K562 (cell line): Measurements from ENCODE around the gene APC. TPM values are rescaled to one million over a fixed set of nuclear protein-coding genes. Genes with fewer than 3 reads are reported as not detected.

Source experiments
- BDP1 ChIP-seq: IDR thresholded peaks from 3 replicates; pipeline ENCODE4 v1.6.1; 2011; ENCODE audit not compliant: insufficient read length, insufficient read depth
- ETV6 ChIP-seq, 3 experiments: fragments of 150-350 bp in 1 of 3; sonication (generic) in 1 of 3; formaldehyde crosslinking in 1 of 3; IDR thresholded peaks; 2 replicates each; pipeline versions ENCODE4 v1.6.1 to v1.8.0; 2014 to 2022; ENCODE audit warnings: borderline replicate concordance in 2 of 3, low read depth in 2 of 3, antibody characterized with exemption in 1 of 3, low read length in 1 of 3, mild to moderate bottlenecking in 1 of 3, missing genetic modification reagents in 1 of 3
- HDAC6 ChIP-seq: IDR thresholded peaks from 2 replicates; pipeline ENCODE4 v1.6.1; 2012; ENCODE audit warnings: low read depth, mild to moderate bottlenecking, control low read depth, inconsistent platforms, low read length, moderate library complexity
- KLF6 ChIP-seq: fragments of 250-450 bp; sonication (Bioruptor Pico); IDR thresholded peaks from 2 replicates; pipeline ENCODE4 v1.4.0; 2020; ENCODE audit warnings: mild to moderate bottlenecking, moderate library complexity, borderline replicate concordance
- L3MBTL2 ChIP-seq: fragments of 450-650 bp; IDR thresholded peaks from 2 replicates; pipeline ENCODE4 v1.6.1; 2016; ENCODE audit warnings: mild to moderate bottlenecking, moderate library complexity
- LCOR ChIP-seq: sonication (generic); formaldehyde crosslinking; IDR thresholded peaks from 2 replicates; pipeline ENCODE4 v1.8.0; 2022; ENCODE audit warnings: mild to moderate bottlenecking, missing genetic modification reagents
- MED1 ChIP-seq: sonication (generic); formaldehyde crosslinking; IDR thresholded peaks from 2 replicates; pipeline ENCODE4 v1.8.1; 2023; ENCODE audit warnings: missing genetic modification reagents, borderline replicate concordance
- OTX1 ChIP-seq: fragments of 450-650 bp; formaldehyde crosslinking; IDR thresholded peaks from 2 replicates; pipeline ENCODE4 v1.4.0; 2022; ENCODE audit warnings: mild to moderate bottlenecking
- POLR2G ChIP-seq: fragments of 200-400 bp; formaldehyde crosslinking; IDR thresholded peaks from 2 replicates; pipeline ENCODE4 v1.6.1; 2017; ENCODE audit warnings: low read depth, mild to moderate bottlenecking, antibody characterized with exemption, low read length, moderate library complexity
- ZNF41 ChIP-seq: fragments of 250-450 bp; sonication (Bioruptor Pico); conservative IDR thresholded peaks from 2 replicates; pipeline ENCODE4 v1.4.0; 2020; ENCODE audit warnings: mild to moderate bottlenecking
- ZNF57 ChIP-seq: fragments of 450-650 bp; formaldehyde crosslinking; IDR thresholded peaks from 2 replicates; pipeline ENCODE4 v1.4.0; 2020; ENCODE audit warnings: mild to moderate bottlenecking, moderate library complexity
- ZNF766 ChIP-seq: fragments of 200-800 bp; sonication (Bioruptor generic); conservative IDR thresholded peaks from 2 replicates; pipeline ENCODE4 v1.6.1; 2016; ENCODE audit warnings: missing genetic modification characterization, missing compliant biosample characterization
- ZNF77 ChIP-seq: fragments of 250-450 bp; sonication (Bioruptor Pico); IDR thresholded peaks from 2 replicates; pipeline ENCODE4 v1.5.0; 2020
- polyA plus RNA-seq, 8 experiments: library from polyadenylated mRNA; depleted of rRNA in 4 of 8; stranded (reverse) in 5 of 8; unstranded in 3 of 8; fragments of >200 nt; fragmentation: Nextera tagmentation in 2 of 8; fragmentation: Illumina TruSeq in 1 of 8; extraction: Ambion mirVana in 2 of 8; extraction: Trizol in 1 of 8; gene quantifications; 2 replicates each; pipeline versions ENCODE4 v1.2.1 to v1.2.3, GENCODE V29; 2011 to 2014; ENCODE audit warnings: inconsistent platforms in 1 of 8, missing spikeins in 1 of 8
- total RNA-seq, 7 experiments: library from RNA; depleted of rRNA in 6 of 7; stranded (reverse); fragments of >200 nt in 6 of 7; fragmentation: Illumina TruSeq in 2 of 7; extraction: Trizol in 2 of 7; gene quantifications; 2 replicates each; pipeline versions ENCODE4 v1.2.1 to v1.2.3, GENCODE V29; 2011 to 2021; ENCODE audit warnings: low replicate concordance in 1 of 7
- TF ChIP-seq, protein P1 (sequence below): fragments of 250-450 bp; sonication (Bioruptor Pico); IDR thresholded peaks from 2 replicates; pipeline ENCODE4 v1.8.0; 2021; ENCODE audit warnings: moderate library complexity, mild to moderate bottlenecking, inconsistent platforms
- TF ChIP-seq, protein P2 (sequence below): sonication (generic); formaldehyde crosslinking; IDR thresholded peaks from 2 replicates; pipeline ENCODE4 v1.8.0; 2023; ENCODE audit warnings: missing genetic modification reagents, mild to moderate bottlenecking, borderline replicate concordance
- TF ChIP-seq, protein P3 (sequence below), 3 experiments: fragments of 200-800 bp in 1 of 3; fragments of 250-450 bp in 1 of 3; fragments of 450-650 bp in 1 of 3; sonication (Bioruptor Pico) in 1 of 3; sonication (Bioruptor generic) in 1 of 3; formaldehyde crosslinking in 1 of 3; IDR thresholded peaks; 2 replicates each; pipeline versions ENCODE4 v1.6.1 to v1.8.0; 2016 to 2022; ENCODE audit warnings: mild to moderate bottlenecking in 2 of 3, missing genetic modification characterization in 2 of 3, missing compliant biosample characterization in 1 of 3, moderate library complexity in 1 of 3

Gene APC
- total and polyA plus RNA-seq, 9 of the 15 experiments (the other 6 are each of a cell fraction or from before 2014, with no cell fraction given) = 5.7 to 29.5 (median 15.4) TPM

DNA sequence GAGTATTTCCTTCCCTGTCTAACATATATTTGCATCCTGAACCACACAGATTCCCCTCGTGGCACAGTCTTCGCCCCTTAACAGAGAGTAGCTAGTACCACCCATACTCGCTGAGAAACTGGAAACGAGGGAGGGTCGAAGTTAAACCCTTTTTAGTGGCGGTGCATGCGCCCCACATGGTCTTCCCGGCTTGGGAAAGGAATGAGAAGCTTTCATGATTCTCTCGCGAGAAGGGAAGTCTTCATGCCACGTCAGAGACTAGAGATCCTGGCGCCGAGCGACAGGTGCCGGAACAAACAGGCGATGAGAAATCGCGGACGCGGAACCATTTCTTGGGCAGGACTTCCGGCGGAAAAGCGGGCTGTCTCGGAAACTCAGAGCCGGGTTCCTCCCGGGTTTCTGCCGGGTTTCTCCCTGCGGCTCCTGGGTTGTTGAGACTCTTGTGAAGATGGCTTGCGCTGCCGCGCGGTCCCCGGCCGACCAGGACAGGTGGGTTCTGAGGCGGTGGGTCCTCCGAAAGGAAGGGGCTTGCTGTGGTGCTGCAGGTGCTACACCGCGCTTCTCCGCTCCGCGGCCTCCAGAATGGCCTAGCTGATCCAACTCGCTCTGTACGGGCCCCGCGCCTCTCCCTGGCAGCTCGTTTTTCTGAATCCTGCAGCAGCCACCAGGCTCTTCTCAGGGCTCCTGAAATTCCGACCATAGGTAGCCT is 123.4 kb downstream of the APC start, which contains the start of gene SRP19 (continued):
- TF ChIP-seq, protein P1, sequence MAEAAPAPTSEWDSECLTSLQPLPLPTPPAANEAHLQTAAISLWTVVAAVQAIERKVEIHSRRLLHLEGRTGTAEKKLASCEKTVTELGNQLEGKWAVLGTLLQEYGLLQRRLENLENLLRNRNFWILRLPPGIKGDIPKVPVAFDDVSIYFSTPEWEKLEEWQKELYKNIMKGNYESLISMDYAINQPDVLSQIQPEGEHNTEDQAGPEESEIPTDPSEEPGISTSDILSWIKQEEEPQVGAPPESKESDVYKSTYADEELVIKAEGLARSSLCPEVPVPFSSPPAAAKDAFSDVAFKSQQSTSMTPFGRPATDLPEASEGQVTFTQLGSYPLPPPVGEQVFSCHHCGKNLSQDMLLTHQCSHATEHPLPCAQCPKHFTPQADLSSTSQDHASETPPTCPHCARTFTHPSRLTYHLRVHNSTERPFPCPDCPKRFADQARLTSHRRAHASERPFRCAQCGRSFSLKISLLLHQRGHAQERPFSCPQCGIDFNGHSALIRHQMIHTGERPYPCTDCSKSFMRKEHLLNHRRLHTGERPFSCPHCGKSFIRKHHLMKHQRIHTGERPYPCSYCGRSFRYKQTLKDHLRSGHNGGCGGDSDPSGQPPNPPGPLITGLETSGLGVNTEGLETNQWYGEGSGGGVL (CRISPR knock-in tag) = no peak
- no peak for TF ChIP-seq BDP1
- TF ChIP-seq, protein P2, sequence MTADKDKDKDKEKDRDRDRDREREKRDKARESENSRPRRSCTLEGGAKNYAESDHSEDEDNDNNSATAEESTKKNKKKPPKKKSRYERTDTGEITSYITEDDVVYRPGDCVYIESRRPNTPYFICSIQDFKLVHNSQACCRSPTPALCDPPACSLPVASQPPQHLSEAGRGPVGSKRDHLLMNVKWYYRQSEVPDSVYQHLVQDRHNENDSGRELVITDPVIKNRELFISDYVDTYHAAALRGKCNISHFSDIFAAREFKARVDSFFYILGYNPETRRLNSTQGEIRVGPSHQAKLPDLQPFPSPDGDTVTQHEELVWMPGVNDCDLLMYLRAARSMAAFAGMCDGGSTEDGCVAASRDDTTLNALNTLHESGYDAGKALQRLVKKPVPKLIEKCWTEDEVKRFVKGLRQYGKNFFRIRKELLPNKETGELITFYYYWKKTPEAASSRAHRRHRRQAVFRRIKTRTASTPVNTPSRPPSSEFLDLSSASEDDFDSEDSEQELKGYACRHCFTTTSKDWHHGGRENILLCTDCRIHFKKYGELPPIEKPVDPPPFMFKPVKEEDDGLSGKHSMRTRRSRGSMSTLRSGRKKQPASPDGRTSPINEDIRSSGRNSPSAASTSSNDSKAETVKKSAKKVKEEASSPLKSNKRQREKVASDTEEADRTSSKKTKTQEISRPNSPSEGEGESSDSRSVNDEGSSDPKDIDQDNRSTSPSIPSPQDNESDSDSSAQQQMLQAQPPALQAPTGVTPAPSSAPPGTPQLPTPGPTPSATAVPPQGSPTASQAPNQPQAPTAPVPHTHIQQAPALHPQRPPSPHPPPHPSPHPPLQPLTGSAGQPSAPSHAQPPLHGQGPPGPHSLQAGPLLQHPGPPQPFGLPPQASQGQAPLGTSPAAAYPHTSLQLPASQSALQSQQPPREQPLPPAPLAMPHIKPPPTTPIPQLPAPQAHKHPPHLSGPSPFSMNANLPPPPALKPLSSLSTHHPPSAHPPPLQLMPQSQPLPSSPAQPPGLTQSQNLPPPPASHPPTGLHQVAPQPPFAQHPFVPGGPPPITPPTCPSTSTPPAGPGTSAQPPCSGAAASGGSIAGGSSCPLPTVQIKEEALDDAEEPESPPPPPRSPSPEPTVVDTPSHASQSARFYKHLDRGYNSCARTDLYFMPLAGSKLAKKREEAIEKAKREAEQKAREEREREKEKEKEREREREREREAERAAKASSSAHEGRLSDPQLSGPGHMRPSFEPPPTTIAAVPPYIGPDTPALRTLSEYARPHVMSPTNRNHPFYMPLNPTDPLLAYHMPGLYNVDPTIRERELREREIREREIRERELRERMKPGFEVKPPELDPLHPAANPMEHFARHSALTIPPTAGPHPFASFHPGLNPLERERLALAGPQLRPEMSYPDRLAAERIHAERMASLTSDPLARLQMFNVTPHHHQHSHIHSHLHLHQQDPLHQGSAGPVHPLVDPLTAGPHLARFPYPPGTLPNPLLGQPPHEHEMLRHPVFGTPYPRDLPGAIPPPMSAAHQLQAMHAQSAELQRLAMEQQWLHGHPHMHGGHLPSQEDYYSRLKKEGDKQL = no peak
- TF ChIP-seq MED1 (CRISPR knock-in tag) = no peak
- TF ChIP-seq OTX1 = peak; percentile 32; the same call in 1 of the 2 replicates
- TF ChIP-seq LCOR (CRISPR knock-in tag) = peak; percentile 98
- TF ChIP-seq HDAC6 = no peak
- TF ChIP-seq, protein P3, sequence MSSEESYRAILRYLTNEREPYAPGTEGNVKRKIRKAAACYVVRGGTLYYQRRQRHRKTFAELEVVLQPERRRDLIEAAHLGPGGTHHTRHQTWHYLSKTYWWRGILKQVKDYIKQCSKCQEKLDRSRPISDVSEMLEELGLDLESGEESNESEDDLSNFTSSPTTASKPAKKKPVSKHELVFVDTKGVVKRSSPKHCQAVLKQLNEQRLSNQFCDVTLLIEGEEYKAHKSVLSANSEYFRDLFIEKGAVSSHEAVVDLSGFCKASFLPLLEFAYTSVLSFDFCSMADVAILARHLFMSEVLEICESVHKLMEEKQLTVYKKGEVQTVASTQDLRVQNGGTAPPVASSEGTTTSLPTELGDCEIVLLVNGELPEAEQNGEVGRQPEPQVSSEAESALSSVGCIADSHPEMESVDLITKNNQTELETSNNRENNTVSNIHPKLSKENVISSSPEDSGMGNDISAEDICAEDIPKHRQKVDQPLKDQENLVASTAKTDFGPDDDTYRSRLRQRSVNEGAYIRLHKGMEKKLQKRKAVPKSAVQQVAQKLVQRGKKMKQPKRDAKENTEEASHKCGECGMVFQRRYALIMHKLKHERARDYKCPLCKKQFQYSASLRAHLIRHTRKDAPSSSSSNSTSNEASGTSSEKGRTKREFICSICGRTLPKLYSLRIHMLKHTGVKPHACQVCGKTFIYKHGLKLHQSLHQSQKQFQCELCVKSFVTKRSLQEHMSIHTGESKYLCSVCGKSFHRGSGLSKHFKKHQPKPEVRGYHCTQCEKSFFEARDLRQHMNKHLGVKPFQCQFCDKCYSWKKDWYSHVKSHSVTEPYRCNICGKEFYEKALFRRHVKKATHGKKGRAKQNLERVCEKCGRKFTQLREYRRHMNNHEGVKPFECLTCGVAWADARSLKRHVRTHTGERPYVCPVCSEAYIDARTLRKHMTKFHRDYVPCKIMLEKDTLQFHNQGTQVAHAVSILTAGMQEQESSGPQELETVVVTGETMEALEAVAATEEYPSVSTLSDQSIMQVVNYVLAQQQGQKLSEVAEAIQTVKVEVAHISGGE (CRISPR knock-in tag; IDR thresholded peaks at IDR 0.05) = peak; percentile 53 to 98 (median 89); a peak in 5 of 6 replicates
- TF ChIP-seq ZNF41 (CRISPR knock-in tag) = no peak; the same call in 1 of the 2 replicates
- TF ChIP-seq ETV6 (IDR thresholded peaks at IDR 0.05; ENCODE audit: borderline replicate concordance in 1 of 2, low read depth in 2 of 2, low read length in 1 of 2) = no peak
- peak; percentile 92 for TF ChIP-seq ETV6 (CRISPR knock-in tag; IDR thresholded peaks at IDR 0.05; ENCODE audit: borderline replicate concordance)
- no peak for TF ChIP-seq ZNF57 (CRISPR knock-in tag)
- peak; percentile 46; the same call in 1 of the 2 replicates for TF ChIP-seq ZNF766 (CRISPR knock-in tag)
- TF ChIP-seq L3MBTL2 = peak; percentile 100
- TF ChIP-seq KLF6 (CRISPR knock-in tag) = no peak
- no peak for TF ChIP-seq ZNF77 (CRISPR knock-in tag)
- TF ChIP-seq POLR2G = peak; percentile 94
